Endothelial cell of hepatic sinusoid (primary cell): ENCODE data around the gene CAPZA1.

Experiments
- in situ Hi-C: cut with HindIII; loops from 2 replicates; pipeline ENCODE4 v1.10.0; 2017; ENCODE audit warnings: low sequenced_read_pairs

The CAPZA1 gene

DNA sequence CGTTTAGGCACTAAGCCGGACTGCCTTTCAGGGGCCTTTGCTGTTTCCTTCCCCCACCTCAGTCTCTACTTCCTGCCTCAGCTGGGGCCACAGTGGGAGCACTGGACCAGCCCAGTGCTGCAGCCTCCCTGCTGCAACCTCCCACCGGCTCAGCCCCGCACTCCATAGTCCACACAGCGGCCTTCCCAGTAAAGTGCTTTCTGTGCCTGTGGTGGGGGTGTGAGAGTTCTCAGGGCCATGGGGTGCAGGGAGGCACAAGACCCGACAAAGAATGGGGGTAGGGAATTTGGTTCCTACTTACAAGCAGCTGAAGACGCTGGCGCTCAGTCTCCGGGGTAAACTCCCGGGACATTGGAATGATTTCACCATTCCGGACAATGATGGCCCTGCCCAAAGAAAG lies 92.0 kb downstream of the CAPZA1 start:
- in situ Hi-C loops = loop anchor here (10.0 kb wide), 1 partner anchor 63 kb away; no protein-coding TSS in a partner anchor

DNA sequence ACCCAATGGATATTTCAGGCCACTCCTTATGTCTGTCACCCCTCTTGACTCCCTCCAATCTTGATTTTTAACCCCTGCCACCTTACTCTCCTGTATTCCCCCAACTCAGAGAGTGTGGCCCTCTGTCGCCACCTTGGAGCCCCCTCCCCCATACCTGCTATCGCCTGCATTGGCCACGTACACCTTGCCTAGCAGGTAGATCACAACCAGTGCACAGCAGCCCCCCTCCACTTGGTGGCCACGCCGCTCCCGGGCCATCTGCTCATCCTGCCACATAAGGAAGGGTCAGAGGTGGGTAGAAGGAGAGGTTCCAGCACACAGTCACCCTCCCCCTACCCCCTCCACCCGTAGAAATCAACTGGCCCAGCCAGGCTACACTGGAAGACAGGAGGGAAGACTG lies 92.6 kb downstream of the CAPZA1 start:
- in situ Hi-C loops = loop anchor here (10.0 kb wide), 1 partner anchor 63 kb away; no protein-coding TSS in a partner anchor

DNA sequence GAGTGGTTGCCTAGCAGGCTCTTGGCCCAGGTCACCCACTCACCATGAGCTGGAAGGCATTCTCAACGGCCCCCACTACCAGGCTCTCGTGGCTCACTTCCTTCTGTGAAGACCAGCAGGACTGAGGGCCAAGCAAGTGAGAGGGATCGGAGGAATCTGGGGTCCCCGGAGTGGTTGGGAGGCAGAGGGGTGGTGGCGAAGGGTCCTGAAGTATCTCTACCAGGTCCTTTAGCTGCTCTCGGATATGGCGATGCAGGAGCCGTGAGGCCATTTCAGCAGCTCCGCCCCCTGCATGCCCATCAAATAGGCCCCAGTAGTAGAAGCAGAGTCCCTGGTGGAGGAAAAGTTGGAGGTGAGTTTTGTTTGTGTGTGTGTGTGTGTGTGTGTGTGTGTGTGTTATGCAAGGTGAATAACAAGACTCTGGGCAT lies 93.1 kb downstream of the CAPZA1 start:
- in situ Hi-C loops = loop anchor here (10.0 kb wide), 1 partner anchor 62 kb away; no protein-coding TSS in a partner anchor

- in situ Hi-C loops = loop anchor here (10.0 kb wide), 1 partner anchor 61 kb away; no protein-coding TSS in a partner anchor
Measured at GRCh38 chr1:112713466-112714312, 94.1 kb downstream of the CAPZA1 start.

DNA sequence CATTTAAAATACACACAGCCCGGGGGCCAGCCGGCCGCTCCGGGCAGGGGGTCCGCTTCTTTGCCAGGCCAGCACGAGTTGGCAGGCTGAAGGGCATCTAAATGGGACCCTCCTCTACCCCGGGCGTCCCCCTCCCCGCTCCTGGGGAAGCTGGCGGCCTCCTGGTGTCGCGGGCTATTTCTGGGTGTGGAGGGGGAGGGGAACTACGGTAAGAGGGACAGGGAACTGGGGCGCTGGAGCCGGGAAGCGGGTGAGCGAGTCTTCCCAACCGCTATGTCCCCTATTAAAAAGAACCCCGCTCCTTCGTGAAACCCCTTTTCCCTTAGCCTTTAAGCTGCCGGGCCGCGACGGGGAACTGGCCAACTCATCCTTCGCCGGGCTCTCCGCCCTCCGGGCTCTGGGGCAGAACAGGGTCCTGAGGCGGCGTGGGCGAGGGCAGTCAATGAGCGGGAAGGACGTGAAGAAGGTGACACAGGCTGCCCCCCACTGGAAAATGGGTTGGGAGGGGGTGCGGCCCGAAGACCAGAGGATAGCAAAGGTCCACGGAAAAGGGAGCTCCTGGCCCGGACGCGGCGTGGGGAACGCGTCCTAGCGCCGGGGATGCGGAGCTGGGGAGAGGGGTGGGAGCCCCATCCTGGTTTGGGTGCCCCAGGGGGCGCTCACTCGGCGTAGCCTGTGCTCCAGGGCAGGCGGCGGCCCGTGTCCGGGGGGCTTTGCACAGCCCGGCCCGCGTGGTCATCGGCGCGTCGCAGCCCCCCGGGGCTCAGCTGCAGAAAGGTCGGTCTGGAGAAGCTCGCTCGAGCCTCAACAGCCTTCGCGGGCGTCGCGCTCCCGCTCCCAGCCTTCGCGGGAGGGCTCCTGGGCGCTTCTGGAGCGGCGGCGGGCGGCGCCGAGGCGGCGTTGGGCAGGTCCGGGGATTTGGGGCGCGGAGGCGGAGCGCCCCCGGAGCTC lies 95.0 kb downstream of the CAPZA1 start:
- in situ Hi-C loops = loop anchor here (5.0 to 10.0 kb wide), 5 partner anchors 60 to 318 kb away; partner anchors contain the start of genes CAPZA1 and ST7L

DNA sequence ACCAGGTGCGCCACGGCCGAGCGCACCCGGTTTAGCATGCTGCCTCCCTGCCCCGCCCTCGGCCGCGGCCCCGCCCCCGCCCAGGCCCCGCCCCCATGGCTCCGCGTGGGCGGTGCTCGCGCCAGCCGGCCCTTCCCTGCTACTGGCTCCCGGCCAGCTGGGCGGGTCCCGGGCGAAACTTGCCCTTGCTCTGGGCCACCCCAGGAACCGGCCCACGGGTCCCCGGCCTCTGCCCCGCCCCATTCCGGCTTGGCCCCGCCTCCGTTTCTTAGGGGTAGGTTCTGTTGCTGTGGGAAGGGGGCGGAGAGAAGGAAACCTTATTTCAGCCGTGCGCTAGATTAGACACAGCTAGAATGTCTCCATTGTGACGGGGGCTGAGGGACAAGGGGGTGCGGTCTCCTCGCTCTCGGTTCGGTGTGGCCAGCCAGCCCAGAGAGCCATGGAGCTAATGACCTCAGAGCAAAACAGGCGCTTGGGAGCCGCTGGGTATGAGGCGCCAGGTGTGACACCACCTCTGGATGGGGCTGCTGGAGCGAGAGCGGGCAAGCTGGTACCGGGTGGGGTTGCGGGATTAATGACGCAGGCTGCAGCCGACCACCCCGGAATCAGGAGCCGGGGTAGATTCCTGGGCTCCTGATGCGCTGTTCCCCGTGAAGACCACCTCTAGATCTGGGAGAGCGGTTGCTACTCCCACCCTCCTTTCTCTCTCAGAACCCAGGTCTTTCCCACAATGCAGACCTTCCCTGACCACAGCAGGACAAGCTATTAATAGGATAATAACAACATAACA lies 95.8 kb downstream of the CAPZA1 start, which contains the start of gene PPM1J:
Gene PPM1J, minus strand, starts transcription at position 69 of the 790 bp plus-strand sequence. Its CDS starts 31 bp downstream, at position 38.
- in situ Hi-C loops = loop anchor here (5.0 to 10.0 kb wide), 5 partner anchors 59 to 317 kb away; partner anchors contain the start of genes CAPZA1 and ST7L

DNA sequence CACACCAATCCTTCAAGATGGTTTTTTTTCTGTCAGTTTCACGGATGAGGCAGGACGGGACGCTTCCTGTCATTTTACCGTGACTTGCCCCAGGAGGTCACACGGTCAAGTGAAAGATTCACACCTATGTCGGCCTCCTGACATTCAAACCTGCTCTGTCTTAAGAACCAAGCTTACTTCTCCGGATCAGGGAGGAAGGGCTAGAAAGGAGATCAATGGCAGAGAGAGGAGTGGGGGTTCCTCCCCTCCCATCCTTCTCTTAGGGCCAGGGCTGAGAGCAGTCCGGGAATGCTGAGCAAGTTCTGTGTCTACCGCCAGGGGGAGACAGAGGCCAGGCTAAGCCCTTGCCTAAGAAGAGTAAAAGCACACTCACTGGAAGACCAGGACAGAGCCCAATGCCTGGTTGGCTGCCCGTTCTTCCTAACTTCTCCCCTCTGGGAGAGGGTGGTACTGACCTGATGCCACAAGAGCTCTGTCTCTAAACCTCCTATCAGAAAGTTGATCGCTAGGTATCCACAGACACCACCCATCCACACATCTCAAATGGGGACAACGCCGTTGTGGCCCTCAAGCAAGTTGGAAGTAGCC lies 96.6 kb downstream of the CAPZA1 start:
- in situ Hi-C loops = loop anchor here (5.0 to 10.0 kb wide), 5 partner anchors 59 to 316 kb away; partner anchors contain the start of genes CAPZA1 and ST7L

DNA sequence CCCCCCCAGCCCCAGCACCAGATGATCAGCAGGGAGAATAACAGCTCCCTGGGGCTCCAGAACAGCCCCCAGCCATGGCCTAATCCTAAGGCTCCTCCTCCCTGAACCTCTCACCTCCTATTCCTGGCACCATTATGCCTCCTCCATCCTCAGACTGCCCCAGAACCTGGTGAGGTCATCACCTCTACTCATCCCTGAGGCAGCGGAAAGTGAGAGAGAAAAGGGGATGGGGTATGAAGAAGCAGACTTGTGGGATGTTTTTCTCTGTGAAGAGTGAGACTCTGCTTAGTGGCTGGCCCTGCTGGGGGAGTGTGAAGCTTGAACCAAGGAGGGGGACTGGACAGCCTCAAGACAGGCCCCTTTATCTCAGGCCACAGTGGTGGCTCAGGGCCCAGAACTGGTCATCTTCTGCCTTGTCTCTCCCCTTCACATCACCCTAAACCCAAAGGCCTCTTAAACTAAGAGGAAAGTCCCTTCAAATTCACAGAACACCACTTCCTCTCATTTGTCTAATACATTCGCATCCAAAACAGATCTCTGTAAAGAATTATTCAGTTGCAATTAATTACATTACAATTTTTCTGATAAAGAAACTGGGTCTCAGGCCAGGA lies 97.7 kb downstream of the CAPZA1 start:
- in situ Hi-C loops = loop anchor here (5.0 to 10.0 kb wide), 5 partner anchors 57 to 315 kb away; partner anchors contain the start of genes CAPZA1 and ST7L

DNA sequence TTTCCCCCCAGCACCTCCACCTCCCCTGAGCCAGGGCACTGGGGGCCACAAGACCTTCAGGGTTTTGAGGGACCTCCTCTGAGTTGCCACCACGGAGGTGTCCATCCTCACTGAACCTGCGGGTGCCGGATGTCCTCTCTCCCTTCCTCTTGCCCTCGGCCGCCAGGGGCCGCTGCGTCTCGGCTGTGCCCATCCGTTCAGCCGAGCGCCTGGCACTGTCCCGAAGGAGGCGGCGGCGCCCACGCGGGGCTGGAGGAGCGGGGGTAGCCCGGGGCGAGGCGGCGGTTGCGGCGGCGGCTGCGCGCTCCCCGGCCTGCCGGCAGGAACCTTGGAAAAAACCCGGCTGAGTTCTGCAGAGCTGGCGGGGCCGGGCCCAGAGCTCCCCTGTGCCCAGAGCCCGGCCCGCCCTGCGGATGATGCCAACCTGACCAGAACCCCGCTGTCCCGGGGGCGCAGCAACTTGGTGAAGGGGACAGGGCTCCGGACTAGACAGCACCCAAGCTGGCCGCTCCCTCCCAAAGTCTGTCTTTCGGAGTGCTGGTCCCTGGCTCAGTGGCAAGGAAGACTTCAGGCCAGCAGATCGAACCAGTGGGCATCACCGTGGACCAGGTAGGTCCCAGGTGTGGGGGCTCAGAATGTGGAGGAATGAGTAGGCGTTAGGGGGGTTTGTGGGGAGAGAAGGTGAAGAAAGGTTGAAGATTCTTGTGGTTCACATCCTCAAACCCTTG lies 99.2 kb downstream of the CAPZA1 start:
- in situ Hi-C loops = loop anchor here (5.0 to 10.0 kb wide), 5 partner anchors 56 to 313 kb away; partner anchors contain the start of genes CAPZA1 and ST7L

- in situ Hi-C loops = loop anchor here (5.0 to 10.0 kb wide), 5 partner anchors 55 to 313 kb away; partner anchors contain the start of genes CAPZA1 and ST7L
Measured at GRCh38 chr1:112719706-112720105, 100.1 kb downstream of the CAPZA1 start.

- in situ Hi-C loops = no loop called here
Measured at GRCh38 chr1:112720800-112721199, 101.2 kb downstream of the CAPZA1 start.
